Bronchial epithelial cell (primary cell): ENCODE data around the gene SPACA7. TPM values are rescaled to one million over a fixed set of nuclear protein-coding genes. Genes with fewer than 3 reads are reported as not detected.

Experiments used
- DNase-seq: peaks from one replicate; pipeline ENCODE4 v3.0.0-alpha.2; 2010; ENCODE audit warnings: low read depth
- FAIRE-seq: peaks from 2 replicates; lab custom pipeline; 2011; peaks lifted over from hg19 to GRCh38; lab: Jason Lieb, UNC
- H3K27me3 ChIP-seq: 2 replicates; pipeline ENCODE4 v1.5.1; 2011; ENCODE audit warnings: low read length; ENCODE audit not compliant: control insufficient read depth, insufficient read depth
- H3K36me3 ChIP-seq: 2 replicates; pipeline ENCODE4 v1.5.1; 2011; ENCODE audit warnings: low read length; ENCODE audit not compliant: control insufficient read depth, insufficient read depth
- H3K4me3 ChIP-seq: 2 replicates; pipeline ENCODE4 v1.5.1; 2011; ENCODE audit warnings: mild to moderate bottlenecking, low read depth, low read length, control low read depth
- total RNA-seq: library from RNA; depleted of rRNA; stranded (reverse); fragments of >200 nt; gene quantifications from 2 replicates; pipeline ENCODE4 v1.2.1, GENCODE V29; 2014
- TF ChIP-seq, protein P1 (sequence below): IDR thresholded peaks from 2 replicates; pipeline ENCODE4 v1.5.1; 2011; ENCODE audit warnings: mild to moderate bottlenecking, moderate library complexity, low read length, control low read depth, inconsistent platforms; ENCODE audit not compliant: insufficient read depth, severe bottlenecking

SPACA7 gene
- total RNA-seq, 1 donor from 2014 or later, result not detected

DNA sequence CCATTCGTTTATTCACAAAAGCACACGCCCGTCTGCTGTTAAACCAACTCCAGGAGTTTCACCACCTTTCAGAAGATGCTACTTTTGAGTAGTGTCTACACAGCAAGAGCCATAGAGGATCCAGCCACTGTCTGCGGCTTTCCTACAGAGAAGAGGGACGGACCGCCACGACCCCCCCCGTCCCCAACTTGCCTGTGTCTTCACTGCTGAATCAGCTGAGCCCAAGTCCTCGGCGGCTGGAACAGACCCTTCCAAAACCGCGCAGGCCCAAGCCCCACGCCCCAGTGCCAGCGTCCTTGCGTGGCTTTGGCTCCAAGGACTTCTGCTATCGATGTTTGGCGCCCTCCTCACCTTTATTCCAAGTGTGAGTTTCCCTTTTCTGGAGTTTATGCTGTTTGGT is 65.1 kb downstream of the SPACA7 start:
- no peaks in the 10 kb centered on the region for H3K27me3 ChIP-seq
- FAIRE-seq, result no peak

DNA sequence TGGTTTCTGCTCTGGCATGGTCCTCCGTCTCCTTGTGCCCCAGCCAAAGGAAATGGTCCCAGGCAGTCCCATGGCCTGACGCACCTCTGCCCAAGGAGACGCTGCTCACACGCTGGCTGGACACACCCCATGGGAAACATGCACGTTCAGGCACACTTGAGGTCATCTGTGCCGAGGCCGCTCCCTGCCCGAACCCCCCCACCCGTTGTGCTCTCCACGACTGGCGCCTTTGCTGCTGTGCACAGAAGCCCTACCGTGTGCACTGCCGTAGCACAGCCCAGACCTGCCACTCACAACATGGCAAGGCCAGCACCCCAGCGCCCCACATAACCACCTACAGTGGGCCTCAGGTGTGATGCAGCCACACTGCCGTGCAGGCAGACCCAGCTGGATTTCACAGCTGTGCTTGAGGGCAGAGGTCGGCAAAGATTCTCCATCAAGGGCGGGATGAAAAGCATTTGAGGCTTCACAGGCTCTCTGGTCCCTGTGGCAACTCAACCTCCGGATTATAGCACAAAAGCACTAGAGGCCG is 65.7 kb downstream of the SPACA7 start:
- no peak overlapping the region for H3K4me3 ChIP-seq
- TF ChIP-seq, protein P1, sequence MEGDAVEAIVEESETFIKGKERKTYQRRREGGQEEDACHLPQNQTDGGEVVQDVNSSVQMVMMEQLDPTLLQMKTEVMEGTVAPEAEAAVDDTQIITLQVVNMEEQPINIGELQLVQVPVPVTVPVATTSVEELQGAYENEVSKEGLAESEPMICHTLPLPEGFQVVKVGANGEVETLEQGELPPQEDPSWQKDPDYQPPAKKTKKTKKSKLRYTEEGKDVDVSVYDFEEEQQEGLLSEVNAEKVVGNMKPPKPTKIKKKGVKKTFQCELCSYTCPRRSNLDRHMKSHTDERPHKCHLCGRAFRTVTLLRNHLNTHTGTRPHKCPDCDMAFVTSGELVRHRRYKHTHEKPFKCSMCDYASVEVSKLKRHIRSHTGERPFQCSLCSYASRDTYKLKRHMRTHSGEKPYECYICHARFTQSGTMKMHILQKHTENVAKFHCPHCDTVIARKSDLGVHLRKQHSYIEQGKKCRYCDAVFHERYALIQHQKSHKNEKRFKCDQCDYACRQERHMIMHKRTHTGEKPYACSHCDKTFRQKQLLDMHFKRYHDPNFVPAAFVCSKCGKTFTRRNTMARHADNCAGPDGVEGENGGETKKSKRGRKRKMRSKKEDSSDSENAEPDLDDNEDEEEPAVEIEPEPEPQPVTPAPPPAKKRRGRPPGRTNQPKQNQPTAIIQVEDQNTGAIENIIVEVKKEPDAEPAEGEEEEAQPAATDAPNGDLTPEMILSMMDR, result no peak
- FAIRE-seq (no peak), DNase-seq (no peak)
- H3K36me3 ChIP-seq, result no peaks in the 10 kb centered on the region
- no peaks in the 10 kb centered on the region for H3K27me3 ChIP-seq

More for the DNA sequence above, 65.1 kb downstream of the SPACA7 start:
- Histone ChIP-seq H3K4me3 (no peak overlapping the region), H3K36me3 (no peaks in the 10 kb centered on the region)
- TF ChIP-seq, protein P1, result no peak
- DNase-seq, result no peak

DNA sequence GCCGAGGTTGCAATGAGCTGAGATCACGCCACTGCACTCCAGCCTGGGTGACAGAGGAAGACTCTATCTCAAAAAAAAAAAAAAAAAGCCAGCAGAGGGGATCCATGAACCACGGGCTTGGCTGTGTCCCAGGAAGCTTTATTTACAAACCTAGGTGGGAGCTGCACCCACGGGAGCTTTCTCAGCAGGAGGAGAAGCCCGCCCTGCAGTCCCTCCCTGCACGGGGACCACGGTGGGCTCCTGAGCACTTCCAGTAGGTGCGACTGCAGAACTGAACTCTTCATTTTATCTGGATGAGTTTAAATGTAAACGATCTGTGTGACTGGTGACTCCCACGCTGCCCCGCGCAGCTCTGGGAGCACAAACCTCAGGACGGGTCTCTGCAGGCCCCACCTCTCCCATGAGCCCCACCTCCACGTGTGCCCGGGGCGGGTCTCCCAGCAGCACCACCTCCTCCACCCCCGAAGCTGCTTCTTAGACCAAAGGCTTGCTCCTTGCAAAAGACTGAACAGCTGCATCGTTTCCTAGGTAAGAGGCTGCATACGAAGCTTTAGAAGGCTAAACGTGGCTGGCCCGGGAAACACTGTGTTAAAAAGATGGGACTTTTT is 66.4 kb downstream of the SPACA7 start:
- FAIRE-seq (no peak), DNase-seq (peak; percentile 9)
- Histone ChIP-seq H3K36me3 (no peaks in the 10 kb centered on the region), H3K27me3 (no peaks in the 10 kb centered on the region), H3K4me3 (no peak overlapping the region)
- TF ChIP-seq, protein P1, result no peak

DNA sequence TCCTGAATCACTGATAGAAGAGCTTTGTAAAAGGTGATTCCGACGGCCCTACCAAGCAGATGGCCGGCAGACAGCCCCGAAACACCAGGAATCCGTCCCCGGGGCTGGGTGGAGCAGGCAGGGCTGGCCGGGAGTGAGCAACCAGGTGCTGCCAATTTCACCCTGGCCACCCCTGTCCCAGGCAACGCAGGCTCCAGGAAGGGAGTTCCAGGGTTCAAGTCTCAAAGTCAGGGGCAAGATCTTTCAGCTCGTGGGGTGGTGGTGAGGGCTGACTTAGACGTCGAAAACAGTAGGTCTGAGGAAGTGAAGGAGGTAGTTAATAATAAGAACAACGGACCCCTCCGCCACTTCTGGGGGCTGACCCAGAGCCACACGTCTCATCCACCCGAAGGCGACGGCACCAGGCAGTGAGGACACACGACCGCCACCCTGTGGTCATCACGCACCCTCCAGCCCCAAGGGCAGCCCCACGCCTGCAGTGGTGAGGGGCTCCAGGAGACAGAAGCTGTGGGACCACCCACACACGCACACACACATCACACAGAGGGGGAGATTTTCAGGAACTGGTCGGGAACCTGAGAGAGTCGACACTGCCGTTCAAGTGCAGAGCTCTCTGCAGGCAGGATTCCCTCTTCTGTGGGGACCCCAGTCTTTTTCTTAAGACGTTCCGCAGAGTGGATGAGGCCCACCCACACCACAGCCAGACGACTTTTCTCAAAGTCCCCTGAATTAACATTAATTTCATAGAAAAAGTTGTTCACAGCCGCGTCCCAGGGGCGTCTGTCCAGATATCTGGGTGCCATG is 67.2 kb downstream of the SPACA7 start:
- no peak overlapping the region for H3K4me3 ChIP-seq
- H3K36me3 ChIP-seq, result no peaks in the 10 kb centered on the region
- TF ChIP-seq, protein P1, result peak; percentile 39
- FAIRE-seq (no peak), DNase-seq (no peak)
- no peaks in the 10 kb centered on the region for H3K27me3 ChIP-seq

DNA sequence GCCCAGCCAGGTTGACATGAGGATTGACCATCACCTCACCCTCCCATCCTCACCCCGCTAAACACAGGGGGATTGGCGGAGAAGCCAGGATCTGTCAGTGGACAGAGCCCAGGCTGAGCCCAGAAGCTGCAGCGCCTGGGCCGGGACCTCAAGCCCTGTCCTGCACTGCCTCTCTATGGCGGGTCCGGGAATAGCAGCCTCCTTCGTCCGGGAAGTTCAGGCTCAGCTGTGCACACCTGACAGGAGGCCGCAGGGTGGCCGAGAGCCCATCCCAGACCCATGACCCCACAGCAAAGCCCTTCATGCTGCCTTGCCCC is 67.8 kb downstream of the SPACA7 start:
- TF ChIP-seq, protein P1, result peak; percentile 94
- FAIRE-seq (no peak), DNase-seq (peak; percentile 11)
- Histone ChIP-seq H3K4me3 (no peak overlapping the region), H3K27me3 (no peaks in the 10 kb centered on the region), H3K36me3 (no peaks in the 10 kb centered on the region)
